ENCODE data around the gene MAGI1.
A peak's percentile ranks its signal among the peaks of the same experiment; 100 is the strongest.

MAGI1 gene

DNA sequence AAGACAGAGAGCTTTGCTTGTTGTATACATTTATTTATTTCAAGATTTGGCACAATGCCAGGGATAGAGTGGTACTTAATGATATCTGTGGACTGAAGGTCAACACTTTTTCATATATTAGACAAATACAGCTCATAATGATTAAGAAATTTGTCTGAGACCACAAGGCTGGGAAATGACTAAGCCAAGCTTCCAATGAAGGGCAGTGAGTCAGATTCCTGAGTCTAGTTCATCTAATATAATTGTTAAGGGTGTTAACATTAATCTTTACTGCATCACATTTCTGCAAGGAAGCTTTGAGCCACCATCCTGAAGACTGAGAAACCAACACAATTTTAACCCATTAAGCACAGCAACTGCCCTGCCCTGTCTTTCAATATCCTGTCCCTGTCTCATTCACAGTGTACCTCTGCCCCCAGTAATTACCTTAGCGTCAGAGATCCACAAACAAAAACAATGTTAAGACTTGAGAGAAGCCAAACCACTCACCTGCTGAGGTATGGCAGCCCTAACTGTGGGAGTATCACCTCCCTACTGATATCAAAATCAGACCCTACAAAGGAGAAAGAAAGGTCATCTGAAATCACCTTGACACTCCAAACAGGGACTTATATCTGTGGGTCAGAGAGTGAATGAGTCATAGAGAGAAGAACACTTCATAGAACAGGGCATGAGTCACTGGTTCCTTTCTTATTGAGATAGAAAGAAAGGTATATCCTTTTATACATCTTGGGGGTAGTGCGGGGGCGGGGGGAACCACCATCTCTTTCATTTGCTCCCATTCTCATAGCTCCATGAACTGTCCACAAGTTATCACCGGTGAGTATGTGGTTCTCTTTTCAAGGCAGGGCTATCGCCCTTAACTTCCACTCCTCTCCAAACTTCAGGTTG lies 74.7 kb downstream of the MAGI1 start:
- Mint-ChIP-seq H3K9me3 (peaks cover 5 to 6% of the 10 kb centered on the region in 2 donors), H3K4me1 (peaks cover 8 to 10% of the 10 kb centered on the region in 2 donors), H3K27ac (peak overlapping the region; percentile 91), H3K27me3 (no peaks in the 10 kb centered on the region), H3K36me3 (peaks cover 0 to 1% of the 10 kb centered on the region in 2 donors), H3K4me3 (peak overlapping the region; percentile 25 to 44)
- DNase-seq: peak; percentile 19
- ATAC-seq (replicated peaks): peak; percentile 95 to 96

DNA sequence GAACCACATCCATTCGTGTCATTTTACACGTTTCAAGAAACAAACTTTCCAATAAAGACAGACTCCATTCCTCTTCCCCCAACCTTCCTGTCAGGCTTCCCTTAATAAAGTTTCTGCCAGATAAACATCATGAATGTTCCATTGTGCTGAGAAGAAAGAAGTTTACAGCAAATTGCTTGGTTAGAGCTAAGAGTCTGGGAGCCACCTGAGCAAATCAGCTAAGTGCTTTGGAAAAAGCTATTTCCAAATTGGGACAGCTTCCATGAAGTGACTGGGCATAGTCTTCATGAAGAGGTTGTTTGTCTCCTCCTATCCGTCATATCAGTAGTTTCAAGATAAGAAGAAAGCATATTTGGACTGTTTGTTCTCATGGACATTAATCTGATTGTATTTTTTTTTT lies 77.0 kb downstream of the MAGI1 start:
- ATAC-seq (replicated peaks) (no peak), DNase-seq (no peak)
- Mint-ChIP-seq H3K9me3 (peaks cover 6 to 7% of the 10 kb centered on the region in 2 donors), H3K4me1 (peaks cover 8 to 10% of the 10 kb centered on the region in 2 donors), H3K27ac (no peak overlapping the region), H3K36me3 (peaks cover 0 to 1% of the 10 kb centered on the region in 2 donors), H3K4me3 (no peak overlapping the region), H3K27me3 (no peaks in the 10 kb centered on the region)

DNA sequence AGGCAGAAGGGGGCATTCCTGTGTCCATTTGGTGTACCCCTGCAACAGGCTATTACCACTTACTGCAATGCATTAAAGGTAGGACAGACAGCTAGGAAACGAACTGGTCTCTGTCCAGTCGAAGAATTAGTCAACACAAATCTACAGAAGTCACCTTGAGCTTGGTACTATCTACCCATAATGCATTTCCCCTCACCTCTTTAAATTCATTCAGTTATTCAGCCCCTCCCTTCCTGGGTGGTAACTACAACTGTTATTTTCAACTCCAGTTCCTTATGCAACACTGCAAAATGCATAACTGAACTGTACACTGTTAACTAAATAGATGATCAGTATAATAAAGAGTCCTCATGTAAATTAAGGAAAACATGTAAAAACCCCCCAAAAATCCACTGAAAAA lies 77.6 kb downstream of the MAGI1 start:
- no peak for ATAC-seq (replicated peaks)
- Mint-ChIP-seq H3K27ac (no peak overlapping the region), H3K27me3 (no peaks in the 10 kb centered on the region)

DNA sequence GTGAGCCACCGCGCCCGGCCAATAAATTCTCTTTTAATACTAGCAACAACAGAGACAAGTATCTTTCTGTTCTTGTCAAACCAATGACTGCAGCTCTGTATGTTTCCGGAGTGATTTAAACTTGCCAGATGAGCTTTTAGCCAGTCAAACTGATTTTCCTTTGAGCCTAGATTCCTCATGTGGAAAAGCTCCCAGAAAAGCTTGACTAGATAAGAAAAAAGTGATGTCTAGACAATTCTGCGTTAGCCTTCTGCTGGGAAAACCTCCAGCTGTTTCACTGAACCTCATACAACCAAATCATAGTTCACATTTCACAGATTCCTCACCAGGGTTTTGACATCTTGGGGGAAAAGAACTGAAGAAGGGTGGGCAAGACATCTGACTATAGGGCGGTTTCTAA lies 78.6 kb downstream of the MAGI1 start:
- Mint-ChIP-seq H3K36me3 (peaks cover 0 to 1% of the 10 kb centered on the region in 2 donors), H3K4me3 (no peak overlapping the region), H3K9me3 (peaks cover 3 to 6% of the 10 kb centered on the region in 2 donors), H3K27me3 (no peaks in the 10 kb centered on the region), H3K4me1 (peaks cover 8 to 10% of the 10 kb centered on the region in 2 donors), H3K27ac (no peak overlapping the region)
- DNase-seq: no peak
- no peak for ATAC-seq (replicated peaks)

More for the DNA sequence above, 77.6 kb downstream of the MAGI1 start:
- no peak for DNase-seq
- Mint-ChIP-seq H3K36me3 (peaks cover 0 to 1% of the 10 kb centered on the region in 2 donors), H3K9me3 (peaks cover 6 to 7% of the 10 kb centered on the region in 2 donors), H3K4me1 (peaks cover 8 to 10% of the 10 kb centered on the region in 2 donors), H3K4me3 (no peak overlapping the region)

DNA sequence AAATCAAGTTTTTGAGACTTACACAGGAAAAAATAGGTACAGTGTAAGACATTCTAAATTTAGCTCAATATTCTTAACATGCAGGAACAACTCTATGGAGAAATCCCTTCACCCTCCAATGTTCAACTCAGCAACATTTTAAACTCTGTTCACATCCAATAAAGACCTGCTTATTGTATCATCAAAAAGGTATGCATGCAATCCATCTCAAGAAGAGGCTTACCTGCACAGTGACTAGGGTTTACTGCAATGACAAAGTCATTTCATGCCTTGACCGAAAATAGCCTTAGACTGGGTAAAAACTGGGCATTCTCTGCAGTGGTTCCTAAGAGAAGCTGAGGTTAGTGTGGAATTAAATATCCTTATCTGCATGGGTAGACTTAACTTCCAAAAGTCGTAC lies 80.5 kb downstream of the MAGI1 start:
- DNase-seq (no peak), ATAC-seq (replicated peaks) (no peak)
- Mint-ChIP-seq H3K4me3 (no peak overlapping the region), H3K4me1 (no peaks in the 10 kb centered on the region), H3K27me3 (no peaks in the 10 kb centered on the region), H3K36me3 (peaks cover 0 to 1% of the 10 kb centered on the region in 2 donors), H3K27ac (no peak overlapping the region), H3K9me3 (peaks cover 4 to 6% of the 10 kb centered on the region in 2 donors)

DNA sequence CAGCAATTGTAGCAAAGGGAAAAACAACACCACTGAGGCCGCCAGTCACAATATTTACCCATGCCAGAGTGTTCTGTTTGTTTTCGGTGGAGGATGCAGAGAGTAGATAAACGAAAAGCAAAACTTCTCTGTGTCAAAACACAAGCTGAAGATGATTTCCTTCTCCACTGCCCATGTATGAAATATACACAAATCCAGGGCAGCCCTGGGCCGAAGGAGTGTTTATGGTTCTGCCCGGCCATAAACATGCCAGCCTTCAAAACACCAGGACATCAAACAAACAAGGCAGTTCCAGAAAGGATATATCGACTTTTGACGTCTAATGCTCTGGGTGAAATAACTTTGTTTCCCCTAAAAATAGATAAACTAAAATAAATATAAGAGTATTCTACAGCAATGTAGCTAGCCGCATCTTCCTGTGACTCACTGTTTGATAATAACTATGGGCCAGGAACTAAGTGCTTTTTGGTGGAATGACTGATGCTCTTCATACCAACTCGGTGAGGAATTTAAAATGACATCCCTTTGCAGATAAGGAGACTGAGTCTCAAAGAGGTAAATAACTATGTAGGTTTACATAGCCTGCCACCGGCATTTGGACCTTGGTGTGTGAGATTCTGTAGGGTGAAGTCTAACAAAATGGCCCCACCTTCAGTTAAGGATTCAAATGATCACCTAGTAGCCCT lies 82.8 kb downstream of the MAGI1 start:
- ATAC-seq (replicated peaks): no peak
- H3K4me1 Mint-ChIP-seq: no peaks in the 10 kb centered on the region
- H3K36me3 Mint-ChIP-seq: no peaks in the 10 kb centered on the region
- no peak overlapping the region for H3K27ac Mint-ChIP-seq
- DNase-seq: no peak
- H3K4me3 Mint-ChIP-seq: no peak overlapping the region
- peaks cover 0 to 3% of the 10 kb centered on the region in 2 donors for H3K9me3 Mint-ChIP-seq
- H3K27me3 Mint-ChIP-seq: peaks cover 5 to 6% of the 10 kb centered on the region in 2 donors

DNA sequence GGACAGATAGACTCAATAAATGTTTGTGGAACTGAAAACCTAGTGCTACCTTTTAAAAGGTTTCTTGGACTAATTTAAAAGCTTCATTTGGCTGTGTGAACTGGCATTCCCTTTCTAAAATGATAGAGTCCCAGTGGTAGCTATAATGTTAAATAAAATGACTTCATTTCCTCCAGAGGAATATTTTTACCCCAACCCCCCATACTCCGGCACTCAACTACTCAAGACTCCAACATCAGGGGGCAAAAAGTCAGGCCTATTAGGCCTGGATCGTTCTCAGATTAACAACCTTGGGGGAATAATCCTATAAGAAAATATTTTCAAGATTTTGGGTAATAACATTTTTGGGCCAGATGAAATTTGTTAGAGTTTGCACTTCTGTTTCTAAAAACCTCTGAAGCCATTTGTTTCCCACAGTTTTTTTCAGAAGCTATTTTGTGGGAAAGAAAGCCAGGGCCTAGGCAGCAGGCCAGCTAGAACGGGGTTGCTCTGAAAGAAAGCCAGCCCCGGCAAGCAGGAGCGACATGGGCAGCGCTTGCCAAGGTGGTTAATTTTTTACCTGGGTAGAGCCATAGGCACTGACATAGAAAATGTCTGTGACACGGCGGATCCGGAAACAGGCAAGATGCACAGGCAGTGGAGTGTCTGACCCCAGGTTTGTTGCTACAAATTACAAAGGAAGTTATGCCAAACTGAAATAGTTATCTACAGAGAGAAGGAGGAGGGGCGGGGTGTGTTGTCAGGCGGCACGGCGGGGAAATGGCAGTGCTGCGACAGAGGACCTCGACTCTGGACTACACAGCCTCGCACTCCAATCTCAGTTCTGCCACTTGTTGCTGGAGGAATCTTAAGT lies 84.6 kb downstream of the MAGI1 start:
- ATAC-seq (replicated peaks) (no peak), DNase-seq (no peak)
- Mint-ChIP-seq H3K4me3 (no peak overlapping the region), H3K27ac (no peak overlapping the region), H3K9me3 (peaks cover 0 to 3% of the 10 kb centered on the region in 2 donors), H3K4me1 (no peaks in the 10 kb centered on the region), H3K27me3 (peaks cover 6 to 8% of the 10 kb centered on the region in 2 donors), H3K36me3 (no peaks in the 10 kb centered on the region)

DNA sequence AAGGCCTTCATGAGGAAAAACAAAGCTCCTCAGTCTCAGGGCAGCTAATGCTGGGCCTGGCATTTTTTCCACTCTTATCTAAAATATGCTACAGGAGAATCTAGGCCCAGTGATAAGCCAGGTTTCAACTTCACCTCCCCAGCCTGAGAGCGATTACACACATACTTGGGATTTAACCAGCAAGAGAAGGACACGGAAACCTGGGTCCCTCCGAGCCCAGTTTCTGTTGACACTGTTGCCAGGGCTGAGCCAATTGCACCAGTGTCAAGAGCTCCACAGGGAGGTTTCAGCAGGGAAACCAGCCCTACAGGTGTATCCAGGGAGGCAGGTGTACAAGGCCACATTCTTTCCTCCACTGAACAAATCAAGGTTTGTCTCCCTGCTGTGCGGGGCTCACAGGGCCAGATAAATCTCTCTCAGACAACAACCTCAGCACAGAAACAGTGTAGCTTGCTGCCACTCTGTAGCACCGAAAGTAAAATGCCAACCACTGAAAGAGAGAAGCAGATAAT lies 85.4 kb downstream of the MAGI1 start:
- no peak for DNase-seq
- H3K27me3 Mint-ChIP-seq: peaks cover 6 to 8% of the 10 kb centered on the region in 2 donors
- no peak overlapping the region for H3K4me3 Mint-ChIP-seq
- no peak overlapping the region for H3K27ac Mint-ChIP-seq
- no peaks in the 10 kb centered on the region for H3K4me1 Mint-ChIP-seq
- no peaks in the 10 kb centered on the region for H3K36me3 Mint-ChIP-seq
- ATAC-seq (replicated peaks): no peak
- peaks cover 0 to 3% of the 10 kb centered on the region in 2 donors for H3K9me3 Mint-ChIP-seq

DNA sequence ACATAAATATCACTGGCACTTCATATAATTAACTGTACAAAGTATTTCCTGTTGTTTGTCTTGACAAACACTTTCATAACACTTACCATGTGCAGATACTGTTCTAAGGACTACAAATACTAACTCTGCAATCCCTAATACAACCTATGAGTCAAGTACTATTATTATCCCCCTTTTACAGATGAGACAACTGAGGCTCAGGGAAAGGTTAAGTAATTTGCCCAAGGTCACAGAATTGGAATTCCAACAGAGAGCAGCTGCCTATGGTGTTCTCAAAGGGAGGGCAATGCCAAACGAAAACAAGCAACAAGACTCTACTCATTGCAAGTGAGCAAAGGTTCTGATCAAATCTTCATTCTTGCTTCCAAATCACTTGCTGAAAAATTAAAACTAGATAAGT lies 85.9 kb downstream of the MAGI1 start:
- no peaks in the 10 kb centered on the region for H3K4me1 Mint-ChIP-seq
- ATAC-seq (replicated peaks): no peak
- peaks cover 0 to 1% of the 10 kb centered on the region in 2 donors for H3K9me3 Mint-ChIP-seq
- no peak for DNase-seq
- H3K4me3 Mint-ChIP-seq: no peak overlapping the region
- H3K27me3 Mint-ChIP-seq: peaks cover 6 to 8% of the 10 kb centered on the region in 2 donors
- no peak overlapping the region for H3K27ac Mint-ChIP-seq
- H3K36me3 Mint-ChIP-seq: no peaks in the 10 kb centered on the region

DNA sequence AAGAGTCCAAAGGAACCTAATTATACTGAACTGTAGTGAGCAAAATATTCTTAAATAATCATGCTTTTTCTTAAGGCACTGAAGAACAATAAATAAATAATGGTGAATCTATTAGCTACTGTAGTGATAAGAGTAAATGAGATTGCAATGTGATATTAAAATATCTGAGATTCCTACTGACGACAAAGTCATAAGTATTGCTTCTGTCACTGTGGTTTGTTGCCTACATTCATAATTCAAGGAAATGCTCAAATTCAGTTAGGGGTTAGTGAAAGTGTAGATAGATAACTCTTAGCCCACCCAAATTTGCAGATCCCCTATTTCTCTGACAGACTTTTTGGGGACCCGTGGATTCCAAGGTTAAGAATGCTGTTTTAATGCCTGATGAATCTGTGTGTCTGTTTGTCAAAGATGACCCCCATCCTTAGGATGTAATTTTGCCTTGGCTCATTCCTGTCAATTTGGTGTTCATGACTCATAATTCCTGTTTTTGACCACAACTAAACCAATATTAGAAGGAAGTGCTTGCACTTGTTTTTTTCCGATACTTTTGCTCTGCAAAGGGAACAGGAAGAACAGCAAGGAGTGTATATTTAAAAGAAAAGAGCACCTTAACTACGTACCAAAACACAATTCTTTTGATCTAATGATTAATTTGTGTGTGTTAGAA lies 86.7 kb downstream of the MAGI1 start:
- DNase-seq (no peak), ATAC-seq (replicated peaks) (no peak)
- Mint-ChIP-seq H3K36me3 (no peaks in the 10 kb centered on the region), H3K9me3 (peaks cover 0 to 1% of the 10 kb centered on the region in 2 donors), H3K4me3 (no peak overlapping the region), H3K4me1 (no peaks in the 10 kb centered on the region), H3K27ac (no peak overlapping the region), H3K27me3 (peaks cover 6 to 8% of the 10 kb centered on the region in 2 donors)

DNA sequence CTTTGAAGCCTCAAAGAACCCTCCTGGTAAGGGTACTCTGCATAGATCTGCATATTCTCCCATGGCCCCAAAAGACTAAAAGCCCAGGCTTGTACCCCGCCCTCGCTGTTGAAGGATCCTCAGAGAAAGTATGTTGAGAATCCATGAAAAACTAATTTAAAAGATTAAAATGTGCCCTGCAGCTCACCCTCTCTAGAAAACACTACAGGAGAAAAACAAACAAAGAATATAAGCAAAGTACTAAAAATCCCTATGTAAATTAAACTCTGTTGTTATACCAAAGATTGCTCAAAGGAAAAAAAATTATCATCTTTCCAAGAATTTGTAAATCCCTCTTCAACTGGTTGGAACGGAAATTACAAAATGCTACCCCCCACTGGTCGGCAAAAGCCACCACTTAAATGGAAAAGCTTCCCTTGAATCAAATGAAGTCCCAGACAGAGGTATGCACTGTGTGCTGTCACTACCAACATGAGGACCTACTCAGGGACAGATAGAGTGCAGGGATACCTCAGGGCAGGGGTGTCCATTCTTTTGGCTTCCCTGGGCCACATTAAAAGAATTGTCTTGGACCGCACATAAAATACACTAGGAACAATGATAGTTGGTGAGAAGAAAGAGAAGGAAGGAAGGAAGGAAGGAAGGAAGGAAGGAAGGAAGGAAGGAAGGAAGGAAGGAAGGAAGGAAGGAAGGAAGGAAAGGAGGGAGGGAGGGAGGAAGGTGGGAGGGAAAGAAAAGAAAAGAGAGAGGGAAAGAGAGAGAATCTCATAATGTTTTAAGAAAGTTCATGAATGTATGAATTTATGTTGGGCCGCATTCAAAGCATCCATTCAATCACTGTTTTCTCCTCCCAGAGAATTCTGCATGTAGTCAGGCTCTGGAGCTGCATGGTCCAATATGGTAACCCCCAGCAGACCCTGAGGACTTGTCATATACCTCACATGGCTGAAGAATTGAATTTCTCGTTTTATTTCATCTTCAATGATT lies 88.1 kb downstream of the MAGI1 start:
- ATAC-seq (replicated peaks): no peak
- Mint-ChIP-seq H3K36me3 (no peaks in the 10 kb centered on the region), H3K9me3 (peaks cover 0 to 1% of the 10 kb centered on the region in 2 donors), H3K4me1 (no peaks in the 10 kb centered on the region), H3K4me3 (no peak overlapping the region), H3K27ac (no peak overlapping the region), H3K27me3 (peaks cover 6 to 8% of the 10 kb centered on the region in 2 donors)
- DNase-seq: no peak

DNA sequence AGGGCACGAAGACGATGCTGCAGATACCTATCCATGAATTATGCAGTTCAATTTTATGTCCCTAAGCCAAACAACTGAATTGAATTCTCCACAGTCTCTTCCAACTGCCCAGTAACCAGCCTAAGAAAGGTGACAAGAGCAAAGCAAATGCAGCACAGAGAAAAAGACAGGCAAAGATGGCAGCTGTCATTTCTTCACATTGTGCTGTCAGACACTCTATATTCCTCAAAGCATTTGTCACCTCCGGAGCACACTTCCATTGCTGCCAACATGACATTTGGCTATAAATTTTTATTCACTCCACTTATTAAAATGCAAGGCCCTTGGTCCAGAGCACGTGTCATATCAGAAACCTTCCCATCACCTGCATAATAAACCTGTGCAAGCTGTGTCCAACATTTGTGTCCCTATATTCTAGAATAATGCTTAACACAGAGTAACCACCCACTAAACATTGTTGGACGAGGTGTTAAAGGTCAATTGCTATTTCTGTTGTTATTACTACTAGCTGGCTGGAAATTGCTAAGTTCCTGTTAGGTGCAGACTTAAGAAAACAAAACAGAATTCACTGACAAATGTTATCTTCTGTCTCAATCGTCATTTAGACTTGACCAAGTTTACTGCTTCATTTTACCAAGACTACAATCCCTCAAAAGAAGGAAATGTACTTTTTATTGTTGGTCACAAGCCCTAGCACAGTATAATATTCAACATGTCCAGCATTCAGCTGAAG lies 89.7 kb downstream of the MAGI1 start:
- Mint-ChIP-seq H3K4me1 (no peaks in the 10 kb centered on the region), H3K9me3 (no peaks in the 10 kb centered on the region), H3K36me3 (no peaks in the 10 kb centered on the region), H3K27ac (no peak overlapping the region), H3K4me3 (no peak overlapping the region), H3K27me3 (peaks cover 6 to 8% of the 10 kb centered on the region in 2 donors)
- no peak for DNase-seq
- ATAC-seq (replicated peaks): no peak
